ENCODE measurements around the gene JDP2.
A peak's percentile ranks its signal among the peaks of the same experiment; 100 is the strongest.

The JDP2 gene

DNA sequence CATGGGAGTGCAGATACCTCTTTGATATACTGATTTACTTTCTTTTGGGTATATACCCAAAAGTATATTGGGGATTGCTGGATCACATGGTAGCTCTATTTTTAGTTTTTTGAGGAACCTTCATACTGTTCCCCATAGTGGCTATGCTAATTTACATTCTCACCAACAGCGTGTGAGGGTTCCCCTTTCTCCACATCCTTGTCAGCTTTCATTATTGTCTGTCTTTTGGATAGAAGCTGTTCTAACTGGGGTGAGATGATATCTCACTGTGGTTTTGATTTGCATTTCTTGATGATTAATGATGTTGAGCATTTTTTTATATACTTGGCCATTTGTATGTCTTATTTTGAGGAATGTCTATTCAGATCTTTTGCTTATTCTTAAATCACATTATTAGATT is 44.1 kb upstream of the JDP2 start:
- H3K27ac ChIP-seq (ENCODE audit: insufficient read depth in 1 of 2, low read depth in 1 of 2, low read length in 2 of 2, poor library complexity in 1 of 2, severe bottlenecking in 2 of 2) = no peak overlapping the region
- no peak overlapping the region for H3K4me3 ChIP-seq (ENCODE audit: control insufficient read depth in 1 of 7, extremely low read depth in 1 of 7, insufficient read depth in 4 of 7, low read depth in 2 of 7, low read length in 6 of 7)
- DNase-seq = peak in 2 of 3 donors; percentile 54 to 65
- CTCF ChIA-PET = interaction anchor here (1.1 kb wide), 1 partner anchor 105 kb away, joined by 4 read pairs; no protein-coding TSS in a partner anchor
- POLR2A ChIA-PET = no interaction called here
- H3K36me3 ChIP-seq (ENCODE audit: control insufficient read depth in 4 of 4, insufficient read depth in 4 of 4, low read length in 3 of 4) = no peaks in the 10 kb centered on the region
- no CpG with 5 or more reads among the region's 1 CpG for WGBS (ENCODE audit: insufficient coverage)
- peaks cover 0 to 7% (median 0%) of the 10 kb centered on the region in 4 experiments for H3K4me1 ChIP-seq (ENCODE audit: control extremely low read depth in 1 of 4, control insufficient read depth in 4 of 4, insufficient read depth in 4 of 4, low read length in 3 of 4)
- H3K27me3 ChIP-seq (replicated peaks in 2 of 5; ENCODE audit: control insufficient read depth in 4 of 5, insufficient read depth in 5 of 5, low read length in 4 of 5) = no peaks in the 10 kb centered on the region
- no peaks in the 10 kb centered on the region for H3K9me3 ChIP-seq (ENCODE audit: control extremely low read depth in 1 of 5, control insufficient read depth in 4 of 5, insufficient read depth in 2 of 5, low read depth in 1 of 5, low read length in 4 of 5)

DNA sequence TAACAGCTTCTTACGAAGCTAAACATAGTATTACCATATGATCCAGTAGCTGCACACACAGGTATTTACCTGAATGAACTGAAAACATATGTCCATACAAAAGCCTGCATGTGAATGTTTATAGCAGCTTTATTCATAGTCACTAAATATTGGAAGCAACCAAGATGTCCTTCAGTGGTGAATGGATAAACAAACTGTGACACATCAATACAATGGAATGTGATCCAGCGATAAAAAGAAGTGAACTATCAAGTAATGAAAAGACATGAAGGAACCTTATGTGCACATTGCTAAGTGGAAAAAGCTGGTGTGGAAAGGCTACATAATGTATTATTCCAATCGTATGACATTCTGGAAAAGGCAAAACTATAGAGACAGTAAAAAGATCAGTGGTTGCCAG is 38.1 kb upstream of the JDP2 start:
- no peaks in the 10 kb centered on the region for H3K36me3 ChIP-seq (ENCODE audit: control insufficient read depth in 4 of 4, insufficient read depth in 4 of 4, low read length in 3 of 4)
- CTCF ChIA-PET = interaction anchor here (1.0 to 1.3 kb wide), 3 partner anchors 14 to 40 kb away, joined by 3 read pairs; no protein-coding TSS in a partner anchor
- no peak overlapping the region for H3K4me3 ChIP-seq (ENCODE audit: control insufficient read depth in 1 of 7, extremely low read depth in 1 of 7, insufficient read depth in 4 of 7, low read depth in 2 of 7, low read length in 6 of 7)
- no peaks in the 10 kb centered on the region for H3K9me3 ChIP-seq (ENCODE audit: control extremely low read depth in 1 of 5, control insufficient read depth in 4 of 5, insufficient read depth in 2 of 5, low read depth in 1 of 5, low read length in 4 of 5)
- no peaks in the 10 kb centered on the region for H3K27me3 ChIP-seq (replicated peaks in 2 of 5; ENCODE audit: control insufficient read depth in 4 of 5, insufficient read depth in 5 of 5, low read length in 4 of 5)
- no peak for DNase-seq
- no peak overlapping the region for H3K27ac ChIP-seq (ENCODE audit: insufficient read depth in 1 of 2, low read depth in 1 of 2, low read length in 2 of 2, poor library complexity in 1 of 2, severe bottlenecking in 2 of 2)
- no peaks in the 10 kb centered on the region for H3K4me1 ChIP-seq (ENCODE audit: control extremely low read depth in 1 of 4, control insufficient read depth in 4 of 4, insufficient read depth in 4 of 4, low read length in 3 of 4)
- POLR2A ChIA-PET = no interaction called here
- WGBS (ENCODE audit: insufficient coverage) = 100% methylated on average over 2 of the region's 3 CpGs

DNA sequence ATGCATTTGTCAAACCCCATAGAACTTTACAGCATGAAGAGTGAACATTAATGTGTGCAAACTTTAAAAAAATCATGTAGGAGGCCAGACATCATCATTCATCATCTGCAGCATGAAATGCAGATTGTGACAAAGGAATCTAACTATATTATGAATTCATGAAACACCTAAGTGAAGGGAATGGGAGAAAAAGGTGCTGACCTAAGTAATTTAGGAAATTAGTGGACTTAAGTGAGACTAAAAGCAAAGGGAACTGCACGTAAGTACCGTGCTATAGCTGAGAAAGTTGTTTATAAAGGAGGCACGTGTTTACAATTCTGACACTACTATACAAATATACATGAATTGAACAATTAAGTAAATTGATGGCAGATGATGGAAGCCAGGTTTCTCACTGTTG is 37.6 kb upstream of the JDP2 start:
- Histone ChIP-seq H3K27ac (ENCODE audit: insufficient read depth in 1 of 2, low read depth in 1 of 2, low read length in 2 of 2, poor library complexity in 1 of 2, severe bottlenecking in 2 of 2) (no peak overlapping the region), H3K4me1 (ENCODE audit: control extremely low read depth in 1 of 4, control insufficient read depth in 4 of 4, insufficient read depth in 4 of 4, low read length in 3 of 4) (no peaks in the 10 kb centered on the region), H3K27me3 (replicated peaks in 2 of 5; ENCODE audit: control insufficient read depth in 4 of 5, insufficient read depth in 5 of 5, low read length in 4 of 5) (no peaks in the 10 kb centered on the region), H3K4me3 (ENCODE audit: control insufficient read depth in 1 of 7, extremely low read depth in 1 of 7, insufficient read depth in 4 of 7, low read depth in 2 of 7, low read length in 6 of 7) (no peak overlapping the region), H3K36me3 (ENCODE audit: control insufficient read depth in 4 of 4, insufficient read depth in 4 of 4, low read length in 3 of 4) (no peaks in the 10 kb centered on the region), H3K9me3 (ENCODE audit: control extremely low read depth in 1 of 5, control insufficient read depth in 4 of 5, insufficient read depth in 2 of 5, low read depth in 1 of 5, low read length in 4 of 5) (no peaks in the 10 kb centered on the region)
- ChIA-PET POLR2A (no interaction called here), CTCF (interaction anchor here (1.3 kb wide), 1 partner anchor 22 kb away, joined by 3 read pairs; no protein-coding TSS in a partner anchor)
- WGBS (ENCODE audit: insufficient coverage) = 90% methylated on average over 2 of the region's 3 CpGs
- DNase-seq = no peak

DNA sequence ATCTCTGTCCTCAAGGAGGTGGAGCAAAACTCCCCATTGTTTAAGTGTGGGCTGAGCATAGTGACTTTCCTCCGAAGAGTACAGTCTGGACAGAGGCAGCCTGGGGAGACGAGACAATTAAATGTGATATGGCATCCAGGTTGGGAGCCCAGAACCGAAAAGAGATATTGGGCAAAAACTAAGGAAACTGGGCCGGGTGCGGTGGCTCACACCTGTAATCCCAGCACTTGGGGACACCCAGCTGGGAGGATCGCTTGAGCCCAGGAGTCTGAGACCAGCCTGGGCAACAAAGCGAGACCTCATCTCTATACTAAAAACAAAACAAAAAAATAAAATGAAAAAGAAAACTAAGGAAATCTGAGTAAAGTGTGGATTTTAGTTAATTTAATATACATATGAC is 35.9 kb upstream of the JDP2 start:
- ChIA-PET CTCF (no interaction called here), POLR2A (no interaction called here)
- no peak for DNase-seq
- no peaks in the 10 kb centered on the region for H3K27me3 ChIP-seq (replicated peaks in 2 of 5; ENCODE audit: control insufficient read depth in 4 of 5, insufficient read depth in 5 of 5, low read length in 4 of 5)
- no peak overlapping the region for H3K4me3 ChIP-seq (ENCODE audit: control insufficient read depth in 1 of 7, extremely low read depth in 1 of 7, insufficient read depth in 4 of 7, low read depth in 2 of 7, low read length in 6 of 7)
- no peaks in the 10 kb centered on the region for H3K36me3 ChIP-seq (ENCODE audit: control insufficient read depth in 4 of 4, insufficient read depth in 4 of 4, low read length in 3 of 4)
- H3K4me1 ChIP-seq (ENCODE audit: control extremely low read depth in 1 of 4, control insufficient read depth in 4 of 4, insufficient read depth in 4 of 4, low read length in 3 of 4) = no peaks in the 10 kb centered on the region
- 100% methylated on average over 5 of the region's 7 CpGs for WGBS (ENCODE audit: insufficient coverage)
- no peaks in the 10 kb centered on the region for H3K9me3 ChIP-seq (ENCODE audit: control extremely low read depth in 1 of 5, control insufficient read depth in 4 of 5, insufficient read depth in 2 of 5, low read depth in 1 of 5, low read length in 4 of 5)
- H3K27ac ChIP-seq (ENCODE audit: insufficient read depth in 1 of 2, low read depth in 1 of 2, low read length in 2 of 2, poor library complexity in 1 of 2, severe bottlenecking in 2 of 2) = no peak overlapping the region

DNA sequence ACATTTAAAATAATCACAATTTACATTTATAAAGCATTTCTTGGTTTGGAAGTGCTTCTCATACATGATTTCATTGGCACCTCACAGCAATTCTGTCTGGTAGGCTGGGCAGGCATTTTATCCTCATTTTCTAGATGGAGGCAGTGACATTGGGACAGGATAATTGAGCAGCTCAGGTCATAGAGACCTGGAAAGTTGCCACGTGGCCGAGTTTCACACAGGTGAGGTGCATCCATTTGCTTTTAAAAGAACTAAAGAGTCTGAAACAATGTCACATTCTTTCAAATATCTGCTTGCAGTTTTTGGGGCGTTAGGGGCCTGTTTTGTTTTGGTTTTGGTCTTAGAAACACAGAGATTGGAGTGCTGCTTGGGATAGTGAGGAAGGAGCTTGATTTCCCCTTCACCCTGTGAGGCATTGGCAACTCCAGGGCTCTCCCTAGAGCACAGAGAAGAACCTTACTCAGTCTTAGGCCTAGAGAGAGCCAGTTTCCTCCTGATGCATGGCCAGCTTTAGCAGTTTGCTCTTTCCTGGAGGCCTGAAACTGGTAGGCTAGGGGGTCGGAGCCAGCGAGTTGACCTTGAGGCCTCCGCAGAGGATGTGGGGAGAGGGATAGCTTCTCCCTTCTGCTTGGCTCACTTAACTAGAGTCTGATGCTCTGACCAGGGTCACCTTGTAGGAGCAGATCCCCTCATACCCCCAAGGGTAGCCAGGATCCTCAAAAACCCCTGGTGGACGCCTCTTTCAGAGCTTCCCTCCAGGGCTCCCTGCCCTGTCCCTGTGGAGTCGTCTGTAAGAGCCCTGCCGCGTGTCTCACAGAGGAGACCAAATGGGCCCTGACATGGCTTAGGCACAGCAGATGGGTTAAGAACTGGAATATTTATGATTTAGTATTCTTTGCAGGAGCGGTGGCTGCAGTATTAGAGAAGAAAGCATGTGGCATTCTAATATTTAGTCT is 34.9 kb upstream of the JDP2 start:
- CTCF ChIA-PET = no interaction called here

DNA sequence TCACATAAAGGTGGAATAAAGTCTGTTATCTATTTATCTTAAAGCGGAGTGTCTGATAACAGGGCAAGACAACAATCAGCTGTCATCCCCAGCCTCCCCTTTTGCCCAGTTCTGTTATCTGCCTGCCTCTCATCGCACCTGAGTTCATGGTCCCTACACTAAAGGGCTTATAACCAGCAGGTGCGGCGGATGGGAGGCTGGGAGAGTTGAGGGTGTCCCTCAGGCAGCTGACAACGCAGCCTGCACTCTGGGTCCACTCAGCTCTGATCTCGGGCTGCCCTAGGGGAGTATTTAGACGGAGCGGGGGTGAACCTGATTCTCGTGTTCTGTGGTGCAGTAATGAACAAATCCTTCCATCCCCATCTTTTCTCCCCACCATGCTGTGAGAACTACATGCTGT is 34.0 kb upstream of the JDP2 start:
- POLR2A ChIA-PET = no interaction called here
- H3K4me1 ChIP-seq (ENCODE audit: control extremely low read depth in 1 of 4, control insufficient read depth in 4 of 4, insufficient read depth in 4 of 4, low read length in 3 of 4) = no peaks in the 10 kb centered on the region
- no peak for DNase-seq
- H3K4me3 ChIP-seq (ENCODE audit: control insufficient read depth in 1 of 7, extremely low read depth in 1 of 7, insufficient read depth in 4 of 7, low read depth in 2 of 7, low read length in 6 of 7) = no peak overlapping the region
- no peaks in the 10 kb centered on the region for H3K36me3 ChIP-seq (ENCODE audit: control insufficient read depth in 4 of 4, insufficient read depth in 4 of 4, low read length in 3 of 4)
- H3K27me3 ChIP-seq (replicated peaks in 2 of 5; ENCODE audit: control insufficient read depth in 4 of 5, insufficient read depth in 5 of 5, low read length in 4 of 5) = no peaks in the 10 kb centered on the region
- WGBS (ENCODE audit: insufficient coverage) = 98% methylated on average over 5 of the region's 9 CpGs
- H3K9me3 ChIP-seq (ENCODE audit: control extremely low read depth in 1 of 5, control insufficient read depth in 4 of 5, insufficient read depth in 2 of 5, low read depth in 1 of 5, low read length in 4 of 5) = peaks cover 0 to 6% (median 3%) of the 10 kb centered on the region in 5 experiments
- no peak overlapping the region for H3K27ac ChIP-seq (ENCODE audit: insufficient read depth in 1 of 2, low read depth in 1 of 2, low read length in 2 of 2, poor library complexity in 1 of 2, severe bottlenecking in 2 of 2)
- CTCF ChIA-PET = no interaction called here

More for the DNA sequence above, 34.9 kb upstream of the JDP2 start:
- POLR2A ChIA-PET = no interaction called here
- H3K27ac ChIP-seq (ENCODE audit: insufficient read depth in 1 of 2, low read depth in 1 of 2, low read length in 2 of 2, poor library complexity in 1 of 2, severe bottlenecking in 2 of 2) = no peak overlapping the region
- no peaks in the 10 kb centered on the region for H3K27me3 ChIP-seq (replicated peaks in 2 of 5; ENCODE audit: control insufficient read depth in 4 of 5, insufficient read depth in 5 of 5, low read length in 4 of 5)
- H3K9me3 ChIP-seq (ENCODE audit: control extremely low read depth in 1 of 5, control insufficient read depth in 4 of 5, insufficient read depth in 2 of 5, low read depth in 1 of 5, low read length in 4 of 5) = no peaks in the 10 kb centered on the region
- no peak for DNase-seq
- H3K36me3 ChIP-seq (ENCODE audit: control insufficient read depth in 4 of 4, insufficient read depth in 4 of 4, low read length in 3 of 4) = no peaks in the 10 kb centered on the region
- WGBS (ENCODE audit: insufficient coverage) = 93% methylated on average over 9 of the region's 11 CpGs
- H3K4me1 ChIP-seq (ENCODE audit: control extremely low read depth in 1 of 4, control insufficient read depth in 4 of 4, insufficient read depth in 4 of 4, low read length in 3 of 4) = no peaks in the 10 kb centered on the region
- no peak overlapping the region for H3K4me3 ChIP-seq (ENCODE audit: control insufficient read depth in 1 of 7, extremely low read depth in 1 of 7, insufficient read depth in 4 of 7, low read depth in 2 of 7, low read length in 6 of 7)

DNA sequence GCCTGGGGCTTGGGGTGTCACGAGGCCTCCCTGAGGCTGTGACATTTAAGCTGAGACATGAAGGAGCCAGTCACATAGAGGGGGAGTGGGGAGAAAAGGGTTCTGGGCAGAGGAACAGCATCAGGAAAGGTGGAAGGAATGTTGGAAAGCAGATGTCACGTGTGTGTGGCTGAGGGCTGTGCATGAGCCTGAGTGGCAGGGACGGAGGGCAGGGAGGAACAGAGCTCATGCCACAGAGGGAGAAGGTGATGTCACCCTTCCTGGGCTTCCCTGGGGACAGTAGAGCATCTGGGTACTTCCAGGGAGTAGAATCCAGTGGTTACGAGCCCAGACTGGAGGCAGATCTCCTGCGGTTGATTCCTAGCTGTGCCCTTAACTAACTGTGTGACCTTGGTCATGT is 32.0 kb upstream of the JDP2 start:
- peaks cover 3 to 12% (median 10%) of the 10 kb centered on the region in 4 experiments for H3K4me1 ChIP-seq (ENCODE audit: control extremely low read depth in 1 of 4, control insufficient read depth in 4 of 4, insufficient read depth in 4 of 4, low read length in 3 of 4)
- no peak for DNase-seq
- no peaks in the 10 kb centered on the region for H3K36me3 ChIP-seq (ENCODE audit: control insufficient read depth in 4 of 4, insufficient read depth in 4 of 4, low read length in 3 of 4)
- CTCF ChIA-PET = no interaction called here
- WGBS (ENCODE audit: insufficient coverage) = 92% methylated on average over 3 of the region's 5 CpGs
- H3K27ac ChIP-seq (ENCODE audit: insufficient read depth in 1 of 2, low read depth in 1 of 2, low read length in 2 of 2, poor library complexity in 1 of 2, severe bottlenecking in 2 of 2) = no peak overlapping the region
- H3K9me3 ChIP-seq (ENCODE audit: control extremely low read depth in 1 of 5, control insufficient read depth in 4 of 5, insufficient read depth in 2 of 5, low read depth in 1 of 5, low read length in 4 of 5) = peaks cover 0 to 7% (median 3%) of the 10 kb centered on the region in 5 experiments
- H3K27me3 ChIP-seq (replicated peaks in 2 of 5; ENCODE audit: control insufficient read depth in 4 of 5, insufficient read depth in 5 of 5, low read length in 4 of 5) = no peaks in the 10 kb centered on the region
- POLR2A ChIA-PET = no interaction called here
- H3K4me3 ChIP-seq (ENCODE audit: control insufficient read depth in 1 of 7, extremely low read depth in 1 of 7, insufficient read depth in 4 of 7, low read depth in 2 of 7, low read length in 6 of 7) = no peak overlapping the region
